Fibroblast of lung (primary cell): Measurements from ENCODE around the gene ZNF512B. TPM values are rescaled to one million over a fixed set of nuclear protein-coding genes. Genes with fewer than 3 reads are reported as not detected.

Source experiments
- DNase-seq, 2 donors: peaks; one replicate each; pipeline versions ENCODE4 v3.0.0 to v3.0.0-alpha.2; 2010; ENCODE audit warnings: low read depth in 2 of 2
- H2AFZ ChIP-seq: 2 replicates; pipeline ENCODE4 v1.5.1; 2012; ENCODE audit warnings: low read length, control low read depth, inconsistent platforms
- H3K27ac ChIP-seq: 2 replicates; pipeline ENCODE4 v1.5.1; 2011; ENCODE audit warnings: low read length, control low read depth; ENCODE audit not compliant: insufficient read depth
- H3K27me3 ChIP-seq: 2 replicates; pipeline ENCODE4 v1.5.1; 2011; ENCODE audit warnings: mild to moderate bottlenecking, low read length; ENCODE audit not compliant: control insufficient read depth, insufficient read depth
- H3K36me3 ChIP-seq: 2 replicates; pipeline ENCODE4 v1.5.1; 2011; ENCODE audit warnings: low read length; ENCODE audit not compliant: control insufficient read depth, insufficient read depth
- H3K4me1 ChIP-seq: 2 replicates; pipeline ENCODE4 v1.5.1; 2011; ENCODE audit warnings: low read length; ENCODE audit not compliant: control insufficient read depth, insufficient read depth; ENCODE audit errors: extremely low read depth
- H3K4me2 ChIP-seq: 2 replicates; pipeline ENCODE4 v1.5.1; 2011; ENCODE audit warnings: low read length, control low read depth; ENCODE audit not compliant: insufficient read depth; ENCODE audit errors: extremely low read depth
- H3K4me3 ChIP-seq, 4 experiments: fragments of 200-600 bp in 1 of 4; sonication (generic) in 1 of 4; replicated peaks in 1 of 4; 2 replicates each; pipeline ENCODE4 v1.5.1; 2011 to 2016; ENCODE audit warnings: low read length in 4 of 4, low read depth in 3 of 4, mild to moderate bottlenecking in 3 of 4, control low read depth in 2 of 4, inconsistent platforms in 1 of 4, mixed read lengths in 1 of 4; ENCODE audit not compliant: insufficient read depth in 1 of 4; ENCODE audit errors: control extremely low read depth in 1 of 4
- H3K79me2 ChIP-seq: 2 replicates; pipeline ENCODE4 v1.5.1; 2012; ENCODE audit warnings: mild to moderate bottlenecking, low read length, inconsistent platforms; ENCODE audit not compliant: control insufficient read depth, insufficient read depth
- H3K9ac ChIP-seq: 2 replicates; pipeline ENCODE4 v1.5.1; 2011; ENCODE audit warnings: mild to moderate bottlenecking, low read length, control low read depth; ENCODE audit not compliant: insufficient read depth
- H3K9me3 ChIP-seq: 2 replicates; pipeline ENCODE4 v1.5.1; 2012; ENCODE audit warnings: low read depth, low read length; ENCODE audit not compliant: control insufficient read depth, insufficient read depth
- H4K20me1 ChIP-seq: 2 replicates; pipeline ENCODE4 v1.5.1; 2011; ENCODE audit warnings: low read length; ENCODE audit not compliant: control insufficient read depth, insufficient read depth; ENCODE audit errors: extremely low read depth
- EZH2 ChIP-seq: IDR thresholded peaks from 2 replicates; pipeline ENCODE4 v1.5.1; 2012; ENCODE audit warnings: low read length, control low read depth, mild to moderate bottlenecking; ENCODE audit errors: missing control alignments
- polyA plus RNA-seq, 2 donors: library from polyadenylated mRNA; depleted of rRNA in 1 of 2; stranded (reverse) in 1 of 2; unstranded in 1 of 2; fragments of >200 nt; gene quantifications; 2 replicates each; pipeline ENCODE4 v1.2.1, GENCODE V29; 2011 to 2012; ENCODE audit warnings: missing spikeins in 1 of 2
- total RNA-seq: library from RNA; depleted of rRNA; stranded (reverse); fragments of >200 nt; gene quantifications from 2 replicates; pipeline ENCODE4 v1.2.1, GENCODE V29; 2014
- TF ChIP-seq, protein P1 (sequence below), 2 donors: IDR thresholded peaks in 1 of 2; conservative IDR thresholded peaks in 1 of 2; 1 replicate in 1 of 2; 2 replicates in 1 of 2; pipeline ENCODE4 v1.5.1; 2011 to 2012; ENCODE audit warnings: low read length in 2 of 2, control low read depth in 1 of 2, inconsistent platforms in 1 of 2, low read depth in 1 of 2, mild to moderate bottlenecking in 1 of 2

The ZNF512B gene
- total and polyA plus RNA-seq, 2 donors (not counting 1 experiment from before 2014, with no cell fraction given): 3.5 to 8.4 TPM

DNA sequence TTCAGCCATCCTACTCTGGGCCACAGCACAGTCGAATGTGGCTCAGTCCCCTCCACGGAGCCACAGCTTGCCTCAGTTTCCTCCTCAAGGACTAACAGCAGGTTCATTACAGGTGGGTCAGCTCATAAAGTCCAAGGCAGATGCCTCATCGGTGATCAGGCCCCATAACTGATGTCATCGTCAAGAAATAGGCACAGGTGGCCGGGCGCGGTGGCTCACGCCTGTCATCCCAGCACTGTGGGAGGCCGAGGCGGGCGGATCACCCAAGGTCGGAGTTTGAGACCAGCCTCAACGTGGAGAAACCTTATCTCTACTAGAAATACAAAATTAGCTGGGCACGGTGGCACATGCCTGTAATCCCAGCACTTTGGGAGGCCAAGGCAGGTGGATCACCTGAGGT is 17.0 kb downstream of the ZNF512B start:
- peaks cover 62% of the 10 kb centered on the region for H3K79me2 ChIP-seq
- H3K9me3 ChIP-seq: no peaks in the 10 kb centered on the region
- no peaks in the 10 kb centered on the region for H3K27me3 ChIP-seq
- no peak overlapping the region for H3K9ac ChIP-seq
- peaks cover 45% of the 10 kb centered on the region for H3K4me1 ChIP-seq
- no peaks in the 10 kb centered on the region for H4K20me1 ChIP-seq
- no peak overlapping the region for H3K4me2 ChIP-seq
- no peak overlapping the region for H3K4me3 ChIP-seq
- no peak for DNase-seq
- no peak overlapping the region for H2AFZ ChIP-seq
- H3K36me3 ChIP-seq: peaks cover 7% of the 10 kb centered on the region
- TF ChIP-seq, protein P1, sequence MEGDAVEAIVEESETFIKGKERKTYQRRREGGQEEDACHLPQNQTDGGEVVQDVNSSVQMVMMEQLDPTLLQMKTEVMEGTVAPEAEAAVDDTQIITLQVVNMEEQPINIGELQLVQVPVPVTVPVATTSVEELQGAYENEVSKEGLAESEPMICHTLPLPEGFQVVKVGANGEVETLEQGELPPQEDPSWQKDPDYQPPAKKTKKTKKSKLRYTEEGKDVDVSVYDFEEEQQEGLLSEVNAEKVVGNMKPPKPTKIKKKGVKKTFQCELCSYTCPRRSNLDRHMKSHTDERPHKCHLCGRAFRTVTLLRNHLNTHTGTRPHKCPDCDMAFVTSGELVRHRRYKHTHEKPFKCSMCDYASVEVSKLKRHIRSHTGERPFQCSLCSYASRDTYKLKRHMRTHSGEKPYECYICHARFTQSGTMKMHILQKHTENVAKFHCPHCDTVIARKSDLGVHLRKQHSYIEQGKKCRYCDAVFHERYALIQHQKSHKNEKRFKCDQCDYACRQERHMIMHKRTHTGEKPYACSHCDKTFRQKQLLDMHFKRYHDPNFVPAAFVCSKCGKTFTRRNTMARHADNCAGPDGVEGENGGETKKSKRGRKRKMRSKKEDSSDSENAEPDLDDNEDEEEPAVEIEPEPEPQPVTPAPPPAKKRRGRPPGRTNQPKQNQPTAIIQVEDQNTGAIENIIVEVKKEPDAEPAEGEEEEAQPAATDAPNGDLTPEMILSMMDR (conservative IDR thresholded peaks at IDR 0.05 in 1 of 2, IDR thresholded peaks at IDR 0.05 in 1 of 2; ENCODE audit: low read depth in 1 of 2, low read length in 2 of 2): no peak
- no peak for TF ChIP-seq EZH2
- no peak overlapping the region for H3K27ac ChIP-seq

DNA sequence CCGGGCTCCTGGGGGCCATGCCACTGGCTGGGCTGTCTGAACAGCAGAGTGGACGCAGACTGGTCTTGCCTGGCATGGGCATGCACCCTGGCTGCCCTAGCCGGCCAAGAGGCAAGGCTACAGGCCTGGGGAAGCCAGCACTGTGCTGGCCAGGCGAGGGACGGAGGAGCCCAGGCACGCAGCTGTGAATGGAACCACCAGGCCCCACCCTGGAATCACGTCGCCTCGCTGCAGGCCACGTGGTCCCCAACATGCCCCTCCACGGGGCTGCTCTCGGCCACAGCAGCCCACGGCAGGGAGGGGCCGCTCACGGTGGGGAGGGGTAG is 17.6 kb downstream of the ZNF512B start:
- Histone ChIP-seq H4K20me1 (no peaks in the 10 kb centered on the region), H3K36me3 (peaks cover 7% of the 10 kb centered on the region)
- DNase-seq: no peak

GRCh38 chr20:63951398-63952209 is 18.1 kb downstream of the ZNF512B start:
- H3K4me1 ChIP-seq: peaks cover 40% of the 10 kb centered on the region
- no peak overlapping the region for H3K4me2 ChIP-seq
- H3K27me3 ChIP-seq: no peaks in the 10 kb centered on the region
- H3K9ac ChIP-seq: no peak overlapping the region
- H3K79me2 ChIP-seq: peaks cover 70% of the 10 kb centered on the region
- no peaks in the 10 kb centered on the region for H3K9me3 ChIP-seq
- H3K27ac ChIP-seq: no peak overlapping the region
- no peak for DNase-seq
- peaks cover 7% of the 10 kb centered on the region for H3K36me3 ChIP-seq
- no peaks in the 10 kb centered on the region for H4K20me1 ChIP-seq
- H3K4me3 ChIP-seq: no peak overlapping the region
- no peak overlapping the region for H2AFZ ChIP-seq
- no peak for TF ChIP-seq EZH2
- TF ChIP-seq, protein P1 (conservative IDR thresholded peaks at IDR 0.05 in 1 of 2, IDR thresholded peaks at IDR 0.05 in 1 of 2; ENCODE audit: low read depth in 1 of 2, low read length in 2 of 2): no peak

More for the DNA sequence above, 17.6 kb downstream of the ZNF512B start:
- H3K4me3 ChIP-seq: no peak overlapping the region
- TF ChIP-seq EZH2: no peak
- TF ChIP-seq, protein P1 (conservative IDR thresholded peaks at IDR 0.05 in 1 of 2, IDR thresholded peaks at IDR 0.05 in 1 of 2; ENCODE audit: low read depth in 1 of 2, low read length in 2 of 2): no peak
- no peak overlapping the region for H3K27ac ChIP-seq
- H3K9me3 ChIP-seq: no peaks in the 10 kb centered on the region
- H3K9ac ChIP-seq: no peak overlapping the region
- H3K4me2 ChIP-seq: no peak overlapping the region
- no peak overlapping the region for H2AFZ ChIP-seq
- H3K79me2 ChIP-seq: peaks cover 68% of the 10 kb centered on the region
- peaks cover 40% of the 10 kb centered on the region for H3K4me1 ChIP-seq
- no peaks in the 10 kb centered on the region for H3K27me3 ChIP-seq
